Left ventricle myocardium inferior (tissue), 1 donor: Measurements from ENCODE around the gene PSMD3. TPM values are rescaled to one million over a fixed set of nuclear protein-coding genes. Genes with fewer than 3 reads are reported as not detected.

Experiments used
- DNase-seq: peaks from one replicate; pipeline ENCODE4 v3.0.0-alpha.2; 2020
- H3K27ac ChIP-seq: fragments of 200-600 bp; replicated peaks from 2 replicates; pipeline ENCODE4 v1.8.0; 2021
- H3K27me3 ChIP-seq: fragments of 200-600 bp; 2 replicates; pipeline ENCODE4 v1.8.0; 2021; ENCODE audit warnings: low read depth
- H3K36me3 ChIP-seq: fragments of 200-600 bp; 2 replicates; pipeline ENCODE4 v1.8.0; 2021
- H3K4me1 ChIP-seq: fragments of 200-600 bp; 2 replicates; pipeline ENCODE4 v1.8.0; 2021
- H3K4me3 ChIP-seq: fragments of 200-600 bp; 2 replicates; pipeline ENCODE4 v1.8.0; 2021; ENCODE audit warnings: mild to moderate bottlenecking, moderate library complexity
- H3K9me3 ChIP-seq: fragments of 200-600 bp; replicated peaks from 2 replicates; pipeline ENCODE4 v1.8.0; 2021
- CTCF ChIP-seq: fragments of 200-600 bp; IDR thresholded peaks from 2 replicates; pipeline ENCODE4 v1.8.0; 2021; ENCODE audit warnings: antibody characterized with exemption, mild to moderate bottlenecking, borderline replicate concordance
- intact Hi-C: fragments of 100-400 bp; cut with micrococcal nuclease; formaldehyde crosslinking; loops from one replicate; pipeline ENCODE4 v1.11.0; 2022
- total RNA-seq: library from RNA; stranded (reverse); fragmentation: NEBNext Ultra II Directional; extraction: Animal tissue kit (Norgen Biotek cat#: 25700); gene quantifications from one replicate; pipeline ENCODE4 v1.2.1, GENCODE V29; 2021
- donor health status: DM: no; HTN: yes; CAD: no; lungs with severe emphysema.

The PSMD3 gene
- total RNA-seq, 1 donor from 2014 or later: 86.7 TPM

- intact Hi-C loops: no loop called here
- Histone ChIP-seq H3K27me3 (peaks cover 20% of the 10 kb centered on the region), H3K36me3 (peaks cover 29% of the 10 kb centered on the region), H3K4me3 (peak overlapping the region; percentile 92), H3K27ac (no peak overlapping the region), H3K9me3 (no peaks in the 10 kb centered on the region), H3K4me1 (peaks cover 37% of the 10 kb centered on the region)
- no peak for DNase-seq
- no peak for TF ChIP-seq CTCF
These were observed 1.3 kb downstream of the PSMD3 start for GRCh38 chr17:39981766-39982375.

- no peaks in the 10 kb centered on the region for H3K9me3 ChIP-seq
- H3K36me3 ChIP-seq: peaks cover 93% of the 10 kb centered on the region
- H3K27me3 ChIP-seq: no peaks in the 10 kb centered on the region
- no peak for TF ChIP-seq CTCF
- no peak overlapping the region for H3K27ac ChIP-seq
- H3K4me3 ChIP-seq: no peak overlapping the region
- no peak for DNase-seq
- peaks cover 4% of the 10 kb centered on the region for H3K4me1 ChIP-seq
- intact Hi-C loops: no loop called here
These were observed 7.7 kb downstream of the PSMD3 start for GRCh38 chr17:39988206-39988810.

DNA sequence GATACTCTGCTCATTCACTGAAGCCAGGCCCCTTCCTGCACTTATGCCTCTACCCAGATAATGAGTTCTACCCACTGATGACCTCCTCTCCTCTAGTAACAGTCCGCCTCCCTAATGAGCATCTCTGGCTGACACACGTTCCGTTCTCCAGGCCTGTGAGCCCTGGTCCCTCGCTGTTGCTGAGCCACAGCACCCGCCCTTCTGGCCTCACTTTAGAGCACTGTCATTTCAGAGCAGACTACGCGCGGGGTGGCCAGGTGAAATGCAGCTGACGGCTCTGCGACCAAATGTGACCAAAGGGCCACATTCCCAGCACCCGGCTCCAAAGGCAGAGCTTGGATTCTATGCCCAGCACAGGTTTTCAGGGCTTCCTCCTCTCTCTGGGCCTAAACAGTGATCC lies 13.8 kb downstream of the PSMD3 start:
- H3K4me1 ChIP-seq: peaks cover 12% of the 10 kb centered on the region
- no peaks in the 10 kb centered on the region for H3K27me3 ChIP-seq
- no peak for TF ChIP-seq CTCF
- no peaks in the 10 kb centered on the region for H3K9me3 ChIP-seq
- intact Hi-C loops: no loop called here
- no peak overlapping the region for H3K4me3 ChIP-seq
- H3K27ac ChIP-seq: no peak overlapping the region
- DNase-seq: no peak
- peaks cover 93% of the 10 kb centered on the region for H3K36me3 ChIP-seq

GRCh38 chr17:39995438-39995837 lies 14.8 kb downstream of the PSMD3 start:
- no peak for TF ChIP-seq CTCF
- H3K27me3 ChIP-seq: no peaks in the 10 kb centered on the region
- H3K9me3 ChIP-seq: no peaks in the 10 kb centered on the region
- no peak overlapping the region for H3K4me3 ChIP-seq
- DNase-seq: no peak
- intact Hi-C loops: no loop called here
- H3K27ac ChIP-seq: no peak overlapping the region
- H3K36me3 ChIP-seq: peaks cover 83% of the 10 kb centered on the region
- peaks cover 12% of the 10 kb centered on the region for H3K4me1 ChIP-seq

- Histone ChIP-seq H3K36me3 (peaks cover 75% of the 10 kb centered on the region), H3K4me1 (peaks cover 12% of the 10 kb centered on the region), H3K4me3 (no peak overlapping the region), H3K9me3 (no peaks in the 10 kb centered on the region), H3K27ac (peak overlapping the region; percentile 48), H3K27me3 (no peaks in the 10 kb centered on the region)
- no peak for DNase-seq
- no peak for TF ChIP-seq CTCF
- intact Hi-C loops: no loop called here
These were observed 15.6 kb downstream of the PSMD3 start for GRCh38 chr17:39996162-39996561.
